ENCODE measurements around the gene TMOD1.

TMOD1 gene

DNA sequence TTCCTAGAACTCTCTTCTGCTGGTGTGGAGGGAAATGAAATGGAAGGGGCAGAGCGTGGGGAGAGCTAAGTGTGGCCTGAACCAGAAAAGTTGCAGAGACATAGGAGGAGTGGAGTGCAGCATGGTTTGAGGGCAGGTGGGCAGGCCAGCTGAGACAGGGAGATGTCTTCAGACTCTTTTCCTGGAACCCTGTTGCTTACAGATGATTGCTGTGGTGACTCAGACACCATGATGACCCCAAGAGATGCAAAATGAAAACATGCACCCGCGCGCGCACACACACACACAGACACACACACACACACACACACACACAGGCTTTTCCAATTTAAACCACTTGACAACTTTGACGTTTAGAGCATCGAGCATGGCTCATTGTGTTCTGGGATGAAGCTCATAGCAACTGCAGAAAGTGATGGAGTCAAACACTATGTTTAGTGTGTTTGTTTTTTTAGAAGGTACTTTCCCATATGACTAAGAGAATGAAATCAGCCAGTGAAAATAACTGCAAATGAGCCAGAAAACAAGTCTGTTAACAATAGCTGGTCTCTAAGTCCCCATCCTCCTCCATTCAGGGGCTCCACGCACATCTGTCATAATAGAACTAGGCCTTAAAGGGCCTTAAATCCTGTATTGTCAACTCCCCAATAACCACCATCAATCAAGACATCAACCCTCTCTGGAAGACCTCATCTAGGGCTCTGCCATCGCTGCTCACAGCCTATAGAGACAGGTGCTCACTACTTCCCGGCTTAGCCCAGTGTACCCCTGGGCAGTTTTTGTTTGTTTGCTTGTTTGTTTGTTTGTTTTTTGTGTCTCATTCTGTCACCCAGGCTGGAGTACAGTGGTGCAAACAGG lies 9.6 kb downstream of the TMOD1 start:
- ATAC-seq = no peak; the same call in 2 of the 3 replicates
- no peak for TF ChIP-seq ZNF8 (CRISPR knock-in tag; IDR thresholded peaks at IDR 0.05)
- TF ChIP-seq ISL1 (CRISPR knock-in tag; IDR thresholded peaks at IDR 0.05) = no peak
- TF ChIP-seq CSDC2 (CRISPR knock-in tag; IDR thresholded peaks at IDR 0.05) = no peak
- no peak for TF ChIP-seq ZFP30 (CRISPR knock-in tag; IDR thresholded peaks at IDR 0.05)
- no peak for TF ChIP-seq SNAI2 (CRISPR knock-in tag; IDR thresholded peaks at IDR 0.05)

DNA sequence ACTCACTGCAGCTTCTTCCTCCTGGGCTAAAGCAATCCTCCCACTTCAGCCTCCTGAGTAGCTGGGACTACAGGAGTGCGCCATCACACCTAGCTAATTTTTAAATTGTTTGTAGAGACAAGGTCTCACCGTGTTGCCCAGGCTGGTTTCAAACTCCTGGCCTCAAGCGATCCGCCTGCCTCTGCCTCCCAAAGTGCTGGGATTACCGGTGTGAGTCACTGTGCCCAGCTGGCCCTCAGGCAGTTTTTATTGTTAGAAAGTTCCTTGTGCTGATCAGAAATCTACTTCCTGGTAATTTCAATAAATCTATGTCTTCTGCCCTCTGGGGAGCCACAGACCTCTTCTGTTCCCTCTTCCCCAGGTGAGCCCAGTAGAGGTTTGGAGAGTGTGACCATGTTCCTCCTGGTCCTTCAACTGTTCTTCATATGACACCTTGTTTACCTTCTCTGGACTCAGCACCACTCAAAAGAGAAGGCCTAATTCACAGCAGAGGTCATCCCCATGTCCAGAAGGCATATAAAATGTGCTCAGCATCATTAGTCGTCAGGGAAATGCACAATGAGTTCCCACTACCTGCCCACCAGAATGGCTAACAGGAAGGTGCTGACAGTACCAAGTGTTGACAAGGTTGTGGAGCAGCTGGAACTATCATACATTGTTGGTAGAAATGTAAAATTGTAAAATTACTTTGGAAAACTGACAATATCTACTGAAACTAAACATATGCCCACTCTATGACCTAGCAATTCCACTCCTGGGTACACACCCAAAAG lies 10.4 kb downstream of the TMOD1 start:
- no peak for ATAC-seq
- no peak for TF ChIP-seq TSHZ2 (CRISPR knock-in tag; IDR thresholded peaks at IDR 0.05)
- TF ChIP-seq ZNF8 (CRISPR knock-in tag; IDR thresholded peaks at IDR 0.05) = no peak
- TF ChIP-seq CREB5 (CRISPR knock-in tag; IDR thresholded peaks at IDR 0.05; ENCODE audit: low read depth) = no peak
- no peak for TF ChIP-seq POU6F1 (CRISPR knock-in tag; IDR thresholded peaks at IDR 0.05; ENCODE audit: borderline replicate concordance, low read depth)
- TF ChIP-seq ISL1 (CRISPR knock-in tag; IDR thresholded peaks at IDR 0.05) = no peak
- no peak for TF ChIP-seq GLIS3 (CRISPR knock-in tag; IDR thresholded peaks at IDR 0.05)

DNA sequence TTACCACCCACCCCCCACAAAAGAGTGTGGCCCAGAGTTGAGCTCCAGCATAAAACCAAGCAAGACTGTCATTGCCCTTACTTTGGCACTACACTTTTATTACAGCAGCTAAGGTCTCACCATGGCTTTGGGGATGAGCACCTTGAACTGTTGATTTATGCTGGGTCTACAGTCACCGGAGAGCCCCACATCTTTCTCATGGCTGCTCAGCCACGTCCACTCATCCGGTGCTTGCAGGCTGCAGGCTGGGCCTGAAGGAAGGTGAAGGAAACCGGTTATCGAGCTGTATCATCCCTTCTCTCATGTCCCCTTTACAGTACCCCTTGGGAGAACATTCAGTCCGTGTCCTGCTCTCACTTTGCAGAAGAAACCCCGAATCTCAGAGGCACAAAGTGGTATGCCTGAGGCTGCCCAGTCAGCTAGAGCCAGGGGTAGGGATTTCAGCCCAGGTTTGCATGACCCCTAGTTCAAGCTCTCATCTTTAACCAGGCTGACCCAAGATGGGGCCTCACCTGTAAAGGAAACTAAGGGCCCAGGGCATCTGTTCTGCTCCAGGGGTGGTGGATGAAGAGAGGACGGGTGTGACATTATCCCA lies 11.6 kb downstream of the TMOD1 start:
- ATAC-seq = no peak
- TF ChIP-seq CREB5 (CRISPR knock-in tag; IDR thresholded peaks at IDR 0.05; ENCODE audit: low read depth) (no peak), PPARA (CRISPR knock-in tag; IDR thresholded peaks at IDR 0.05; ENCODE audit: borderline replicate concordance) (no peak), ESRRG (CRISPR knock-in tag; IDR thresholded peaks at IDR 0.05) (no peak), OSR1 (CRISPR knock-in tag; IDR thresholded peaks at IDR 0.05) (no peak), ZC3H10 (CRISPR knock-in tag; IDR thresholded peaks at IDR 0.05) (no peak), SNAI2 (CRISPR knock-in tag; IDR thresholded peaks at IDR 0.05) (no peak), ZNF565 (CRISPR knock-in tag; conservative IDR thresholded peaks at IDR 0.05; ENCODE audit: low read depth) (no peak), TCF4 (CRISPR knock-in tag; IDR thresholded peaks at IDR 0.05; ENCODE audit: borderline replicate concordance) (no peak), ZFP30 (CRISPR knock-in tag; IDR thresholded peaks at IDR 0.05) (no peak), CSRNP3 (CRISPR knock-in tag; IDR thresholded peaks at IDR 0.05) (no peak), ZFP3 (CRISPR knock-in tag; IDR thresholded peaks at IDR 0.05) (no peak), BACH2 (CRISPR knock-in tag; IDR thresholded peaks at IDR 0.05; ENCODE audit: borderline replicate concordance) (no peak), TOX (CRISPR knock-in tag; IDR thresholded peaks at IDR 0.05; ENCODE audit: borderline replicate concordance) (no peak), POU6F1 (CRISPR knock-in tag; IDR thresholded peaks at IDR 0.05; ENCODE audit: borderline replicate concordance, low read depth) (no peak), RARB (CRISPR knock-in tag; IDR thresholded peaks at IDR 0.05) (no peak), ISL1 (CRISPR knock-in tag; IDR thresholded peaks at IDR 0.05) (no peak), GLIS3 (CRISPR knock-in tag; IDR thresholded peaks at IDR 0.05) (no peak), CSDC2 (CRISPR knock-in tag; IDR thresholded peaks at IDR 0.05) (no peak), ZNF8 (CRISPR knock-in tag; IDR thresholded peaks at IDR 0.05) (no peak)
- TF ChIP-seq, protein P1, sequence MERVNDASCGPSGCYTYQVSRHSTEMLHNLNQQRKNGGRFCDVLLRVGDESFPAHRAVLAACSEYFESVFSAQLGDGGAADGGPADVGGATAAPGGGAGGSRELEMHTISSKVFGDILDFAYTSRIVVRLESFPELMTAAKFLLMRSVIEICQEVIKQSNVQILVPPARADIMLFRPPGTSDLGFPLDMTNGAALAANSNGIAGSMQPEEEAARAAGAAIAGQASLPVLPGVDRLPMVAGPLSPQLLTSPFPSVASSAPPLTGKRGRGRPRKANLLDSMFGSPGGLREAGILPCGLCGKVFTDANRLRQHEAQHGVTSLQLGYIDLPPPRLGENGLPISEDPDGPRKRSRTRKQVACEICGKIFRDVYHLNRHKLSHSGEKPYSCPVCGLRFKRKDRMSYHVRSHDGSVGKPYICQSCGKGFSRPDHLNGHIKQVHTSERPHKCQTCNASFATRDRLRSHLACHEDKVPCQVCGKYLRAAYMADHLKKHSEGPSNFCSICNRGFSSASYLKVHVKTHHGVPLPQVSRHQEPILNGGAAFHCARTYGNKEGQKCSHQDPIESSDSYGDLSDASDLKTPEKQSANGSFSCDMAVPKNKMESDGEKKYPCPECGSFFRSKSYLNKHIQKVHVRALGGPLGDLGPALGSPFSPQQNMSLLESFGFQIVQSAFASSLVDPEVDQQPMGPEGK (CRISPR knock-in tag; IDR thresholded peaks at IDR 0.05; ENCODE audit: borderline replicate concordance) = no peak

All from SK-N-SH treated with all-trans-retinoic acid at 6 μM for 48 hours (cell line).